Breast epithelium (tissue), 3 donors: ENCODE data around the gene YJU2.

Experiments
- POLR2A ChIP-seq: fragments of 450-650 bp; IDR thresholded peaks from one replicate; pipeline ENCODE4 v1.6.1; 2016; ENCODE audit warnings: antibody characterized with exemption, mild to moderate bottlenecking, moderate library complexity
- TF ChIP-seq, protein P1 (sequence below), 3 donors: fragments of 450-650 bp; IDR thresholded peaks; one replicate each; pipeline ENCODE4 v1.5.1; 2016 to 2017; ENCODE audit warnings: antibody characterized with exemption in 3 of 3, mild to moderate bottlenecking in 3 of 3, moderate library complexity in 3 of 3

DNA sequence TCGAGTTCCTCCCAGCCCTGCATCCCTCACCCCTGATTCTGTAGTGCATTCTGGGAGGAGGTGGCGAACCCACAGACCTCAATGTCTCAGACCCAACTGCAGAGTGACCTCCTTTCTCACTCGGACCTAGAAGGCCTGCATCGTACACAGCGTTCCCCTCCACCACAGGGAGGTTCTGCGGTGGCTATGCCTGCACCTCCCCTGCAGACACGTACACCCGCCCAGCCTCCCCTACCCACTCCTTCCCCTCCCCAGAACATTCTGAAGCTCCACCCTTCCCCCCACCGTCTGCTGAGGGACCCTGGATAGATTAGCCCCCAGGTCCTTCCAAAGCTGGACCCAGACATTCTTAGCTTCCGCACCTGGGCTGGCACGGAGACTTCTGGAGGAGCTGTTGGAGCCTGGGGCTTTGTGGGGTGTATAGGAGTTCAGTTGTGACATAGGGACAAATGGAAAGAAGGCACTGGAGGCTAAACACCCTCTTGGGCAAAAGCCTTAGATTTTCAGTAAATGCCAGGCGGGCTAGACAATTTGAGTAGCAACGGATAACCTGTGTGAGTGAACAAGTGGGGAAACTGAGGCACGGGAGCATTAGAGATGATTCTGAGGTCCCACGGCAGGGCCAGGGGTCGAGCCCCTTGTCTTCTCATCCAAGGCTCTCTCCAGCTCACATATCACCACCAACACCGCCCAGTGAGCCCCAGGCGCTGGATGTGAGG is 57.1 kb downstream of the YJU2 start:
- TF ChIP-seq, protein P1, sequence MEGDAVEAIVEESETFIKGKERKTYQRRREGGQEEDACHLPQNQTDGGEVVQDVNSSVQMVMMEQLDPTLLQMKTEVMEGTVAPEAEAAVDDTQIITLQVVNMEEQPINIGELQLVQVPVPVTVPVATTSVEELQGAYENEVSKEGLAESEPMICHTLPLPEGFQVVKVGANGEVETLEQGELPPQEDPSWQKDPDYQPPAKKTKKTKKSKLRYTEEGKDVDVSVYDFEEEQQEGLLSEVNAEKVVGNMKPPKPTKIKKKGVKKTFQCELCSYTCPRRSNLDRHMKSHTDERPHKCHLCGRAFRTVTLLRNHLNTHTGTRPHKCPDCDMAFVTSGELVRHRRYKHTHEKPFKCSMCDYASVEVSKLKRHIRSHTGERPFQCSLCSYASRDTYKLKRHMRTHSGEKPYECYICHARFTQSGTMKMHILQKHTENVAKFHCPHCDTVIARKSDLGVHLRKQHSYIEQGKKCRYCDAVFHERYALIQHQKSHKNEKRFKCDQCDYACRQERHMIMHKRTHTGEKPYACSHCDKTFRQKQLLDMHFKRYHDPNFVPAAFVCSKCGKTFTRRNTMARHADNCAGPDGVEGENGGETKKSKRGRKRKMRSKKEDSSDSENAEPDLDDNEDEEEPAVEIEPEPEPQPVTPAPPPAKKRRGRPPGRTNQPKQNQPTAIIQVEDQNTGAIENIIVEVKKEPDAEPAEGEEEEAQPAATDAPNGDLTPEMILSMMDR (IDR thresholded peaks at IDR 0.05): no peak
- TF ChIP-seq POLR2A: no peak
